GM12865 (cell line): Measurements from ENCODE around the gene C20orf202.

Experiments used
- DNase-seq: peaks from one replicate; pipeline ENCODE4 v3.0.0; 2010; ENCODE audit warnings: low read depth
- H3K4me3 ChIP-seq: 2 replicates; pipeline ENCODE4 v1.5.1; 2011; ENCODE audit warnings: mild to moderate bottlenecking, low read depth, low read length, control low read depth
- CTCF ChIP-seq: IDR thresholded peaks from 2 replicates; pipeline ENCODE4 v1.5.1; 2011; ENCODE audit warnings: low read length, control low read depth, low read depth, inconsistent platforms; ENCODE audit not compliant: insufficient read depth; ENCODE audit errors: missing control alignments

Gene C20orf202

GRCh38 chr20:1197801-1198200 is 5.5 kb upstream of the C20orf202 start:
- H3K4me3 ChIP-seq, result no peak overlapping the region
- TF ChIP-seq CTCF, result no peak
- no peak for DNase-seq

GRCh38 chr20:1198751-1199150 is 4.5 kb upstream of the C20orf202 start:
- no peak for TF ChIP-seq CTCF
- H3K4me3 ChIP-seq, result no peak overlapping the region
- no peak for DNase-seq

- no peak for TF ChIP-seq CTCF
- DNase-seq, result no peak
- no peak overlapping the region for H3K4me3 ChIP-seq
These were observed 3.9 kb upstream of the C20orf202 start for GRCh38 chr20:1199212-1199873.

- no peak for TF ChIP-seq CTCF
- no peak overlapping the region for H3K4me3 ChIP-seq
- no peak for DNase-seq
These were observed 3.3 kb upstream of the C20orf202 start for GRCh38 chr20:1199964-1200363.

- no peak for DNase-seq
- TF ChIP-seq CTCF, result no peak
- no peak overlapping the region for H3K4me3 ChIP-seq
These were observed 376 bp downstream of the C20orf202 start for GRCh38 chr20:1203630-1204029.

GRCh38 chr20:1204113-1204512 is 859 bp downstream of the C20orf202 start:
- H3K4me3 ChIP-seq, result no peak overlapping the region
- DNase-seq, result no peak
- TF ChIP-seq CTCF, result no peak

- DNase-seq, result no peak
- H3K4me3 ChIP-seq, result no peak overlapping the region
- TF ChIP-seq CTCF, result no peak
These were observed 1.3 kb downstream of the C20orf202 start for GRCh38 chr20:1204576-1204975.
